Sigmoid colon (tissue), 7 donors: ENCODE measurements around the gene EFNA5. TPM values are rescaled to one million over a fixed set of nuclear protein-coding genes. Genes with fewer than 3 reads are reported as not detected.

ENCODE experiments used
- DNase-seq: peaks from one replicate; pipeline ENCODE4 v3.0.0-alpha.2; 2019
- H3K27ac ChIP-seq, 4 donors: fragments of 200-600 bp; sonication (generic); one replicate each; pipeline ENCODE4 v1.5.1; 2016 to 2019; ENCODE audit warnings: mild to moderate bottlenecking in 1 of 4
- H3K27me3 ChIP-seq, 3 donors: fragments of 200-600 bp; sonication (generic); one replicate each; pipeline ENCODE4 v1.5.1; 2019; ENCODE audit warnings: mild to moderate bottlenecking in 1 of 3
- H3K36me3 ChIP-seq, 4 donors: fragments of 200-600 bp; sonication (generic); one replicate each; pipeline ENCODE4 v1.5.1; 2016 to 2019
- H3K4me1 ChIP-seq, 4 donors: fragments of 200-600 bp; sonication (generic); one replicate each; pipeline ENCODE4 v1.5.1; 2017 to 2019
- H3K4me3 ChIP-seq, 4 donors: fragments of 200-600 bp; sonication (generic); one replicate each; pipeline ENCODE4 v1.5.1; 2017 to 2019; ENCODE audit warnings: mild to moderate bottlenecking in 2 of 4, moderate library complexity in 1 of 4
- H3K9me3 ChIP-seq, 4 donors: fragments of 200-600 bp in 3 of 4; sonication (generic) in 3 of 4; one replicate each; pipeline versions ENCODE4 v1.5.1 to v1.6.1; 2013 to 2019
- EP300 ChIP-seq, 4 donors: sonication (generic); formaldehyde crosslinking; IDR thresholded peaks; one replicate each; pipeline ENCODE4 v1.6.1; 2017; ENCODE audit warnings: antibody characterized with exemption in 4 of 4
- POLR2A ChIP-seq, 2 donors: fragments of 450-650 bp; IDR thresholded peaks; one replicate each; pipeline ENCODE4 v1.6.1; 2016; ENCODE audit warnings: antibody characterized with exemption in 2 of 2, mild to moderate bottlenecking in 2 of 2, moderate library complexity in 2 of 2
- POLR2AphosphoS5 ChIP-seq, 4 donors: sonication (generic); formaldehyde crosslinking; IDR thresholded peaks; one replicate each; pipeline ENCODE4 v1.6.1; 2017; ENCODE audit warnings: antibody characterized with exemption in 4 of 4
- WGBS, 2 donors: extraction: QIAGEN DNeasy Blood & Tissue Kit; methylation state at CpG; one replicate each; pipeline ENCODE4 v1.1.7; 2013; 5-methylcytosine and 5-hydroxymethylcytosine counted together
- intact Hi-C: fragments of 100-400 bp; cut with DNase I; formaldehyde crosslinking; loops from one replicate; pipeline ENCODE4 v1.15.1; 2023
- polyA plus RNA-seq, 3 donors: library from polyadenylated mRNA; stranded (reverse); fragments of 200-250 nt; gene quantifications; one replicate each; pipeline ENCODE4 v1.2.3, GENCODE V29; 2013
- total RNA-seq, 4 donors: library from RNA; depleted of rRNA; stranded (reverse); fragments of >200 nt; gene quantifications; one replicate each; pipeline ENCODE4 v1.1.0, GENCODE V29; 2016
- TF ChIP-seq, protein P1 (sequence below), 4 experiments: fragments of 450-650 bp in 3 of 4; fragments of 200-600 bp in 1 of 4; IDR thresholded peaks; one replicate each; pipeline ENCODE4 v1.5.1; 2016 to 2019; ENCODE audit warnings: antibody characterized with exemption in 4 of 4, mild to moderate bottlenecking in 3 of 4, moderate library complexity in 2 of 4
- donor health status: healthy with polysubstance abuse.
- donor health status: Bipolar disorder and iron deficiency.
- donor health status: healthy.

The EFNA5 gene
- total and polyA plus RNA-seq, 7 donors = 0.60 to 10.8 (median 6.8) TPM

DNA sequence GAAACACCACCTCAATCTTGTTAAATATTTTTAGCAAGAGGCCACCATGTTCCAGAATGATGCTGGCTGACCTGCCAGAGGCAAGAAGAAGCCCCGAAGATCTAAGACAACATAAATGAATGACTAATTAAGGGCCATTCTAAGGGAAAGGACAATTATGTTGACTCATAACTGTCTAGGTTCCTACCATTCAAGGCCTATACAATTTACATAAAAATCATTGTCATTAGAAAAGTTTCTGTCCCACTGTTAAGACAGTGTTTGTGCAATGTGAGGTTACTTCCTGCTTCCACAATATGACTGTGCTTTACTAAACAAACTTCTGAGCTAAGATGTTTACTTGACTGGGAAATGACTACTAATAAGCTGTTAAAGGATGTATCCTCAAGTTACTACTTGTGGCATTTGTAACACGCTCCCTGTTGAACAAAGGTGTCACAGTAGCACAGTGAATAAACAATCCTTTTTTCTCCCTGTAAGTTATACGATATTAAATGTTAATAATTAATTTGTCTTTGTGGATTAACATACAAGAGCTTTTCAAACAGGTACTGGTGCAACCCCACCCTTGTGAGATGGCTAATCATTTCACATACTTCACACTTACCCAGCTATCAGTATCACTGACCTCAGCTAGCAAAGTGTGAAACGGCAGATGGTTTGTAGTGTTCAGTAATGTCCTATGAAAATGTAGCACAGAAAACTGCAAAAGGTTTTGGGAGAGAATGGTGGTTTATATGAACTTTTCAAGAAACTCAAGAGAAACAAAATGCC is 195.8 kb downstream of the EFNA5 start:
- Histone ChIP-seq H3K4me3 (no peak overlapping the region), H3K9me3 (no peaks in the 10 kb centered on the region), H3K27me3 (no peaks in the 10 kb centered on the region), H3K4me1 (peaks cover 0 to 4% (median 0%) of the 10 kb centered on the region in 4 donors), H3K36me3 (no peaks in the 10 kb centered on the region), H3K27ac (no peak overlapping the region)
- intact Hi-C loops = no loop called here
- DNase-seq = no peak
- TF ChIP-seq POLR2A (IDR thresholded peaks at IDR 0.05) = no peak
- TF ChIP-seq EP300 (IDR thresholded peaks at IDR 0.05) = no peak
- TF ChIP-seq POLR2AphosphoS5 (IDR thresholded peaks at IDR 0.05) = no peak
- TF ChIP-seq, protein P1, sequence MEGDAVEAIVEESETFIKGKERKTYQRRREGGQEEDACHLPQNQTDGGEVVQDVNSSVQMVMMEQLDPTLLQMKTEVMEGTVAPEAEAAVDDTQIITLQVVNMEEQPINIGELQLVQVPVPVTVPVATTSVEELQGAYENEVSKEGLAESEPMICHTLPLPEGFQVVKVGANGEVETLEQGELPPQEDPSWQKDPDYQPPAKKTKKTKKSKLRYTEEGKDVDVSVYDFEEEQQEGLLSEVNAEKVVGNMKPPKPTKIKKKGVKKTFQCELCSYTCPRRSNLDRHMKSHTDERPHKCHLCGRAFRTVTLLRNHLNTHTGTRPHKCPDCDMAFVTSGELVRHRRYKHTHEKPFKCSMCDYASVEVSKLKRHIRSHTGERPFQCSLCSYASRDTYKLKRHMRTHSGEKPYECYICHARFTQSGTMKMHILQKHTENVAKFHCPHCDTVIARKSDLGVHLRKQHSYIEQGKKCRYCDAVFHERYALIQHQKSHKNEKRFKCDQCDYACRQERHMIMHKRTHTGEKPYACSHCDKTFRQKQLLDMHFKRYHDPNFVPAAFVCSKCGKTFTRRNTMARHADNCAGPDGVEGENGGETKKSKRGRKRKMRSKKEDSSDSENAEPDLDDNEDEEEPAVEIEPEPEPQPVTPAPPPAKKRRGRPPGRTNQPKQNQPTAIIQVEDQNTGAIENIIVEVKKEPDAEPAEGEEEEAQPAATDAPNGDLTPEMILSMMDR (IDR thresholded peaks at IDR 0.05) = no peak
- 13 to 67% methylated on average over 4 of the region's 4 CpGs for WGBS, 2 donors

DNA sequence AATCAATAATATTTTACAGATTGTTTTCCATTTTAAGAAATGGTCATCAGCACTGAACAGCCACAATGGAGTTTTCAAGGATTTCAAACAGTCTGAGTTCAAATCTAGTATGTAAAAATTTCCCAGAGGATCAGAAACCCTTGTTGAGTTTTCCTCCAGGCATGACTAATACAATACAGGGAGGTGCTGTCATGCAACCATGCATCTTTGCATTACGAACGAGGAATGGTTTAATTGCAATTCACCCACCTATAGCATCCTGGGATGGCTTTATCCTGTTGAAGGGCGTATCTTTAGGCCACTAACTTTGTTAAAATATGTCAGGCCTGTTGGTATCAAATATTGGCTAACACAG is 196.4 kb downstream of the EFNA5 start:
- H3K9me3 ChIP-seq = no peaks in the 10 kb centered on the region
- WGBS, 2 donors = 88 to 89% methylated on average over 3 of the region's 3 CpGs
- no peak for DNase-seq
- intact Hi-C loops = no loop called here
- no peak overlapping the region for H3K4me3 ChIP-seq
- TF ChIP-seq POLR2AphosphoS5 (IDR thresholded peaks at IDR 0.05) = no peak
- no peaks in the 10 kb centered on the region for H3K36me3 ChIP-seq
- H3K27ac ChIP-seq = no peak overlapping the region
- peaks cover 0 to 5% (median 0%) of the 10 kb centered on the region in 4 donors for H3K4me1 ChIP-seq
- H3K27me3 ChIP-seq = no peaks in the 10 kb centered on the region

DNA sequence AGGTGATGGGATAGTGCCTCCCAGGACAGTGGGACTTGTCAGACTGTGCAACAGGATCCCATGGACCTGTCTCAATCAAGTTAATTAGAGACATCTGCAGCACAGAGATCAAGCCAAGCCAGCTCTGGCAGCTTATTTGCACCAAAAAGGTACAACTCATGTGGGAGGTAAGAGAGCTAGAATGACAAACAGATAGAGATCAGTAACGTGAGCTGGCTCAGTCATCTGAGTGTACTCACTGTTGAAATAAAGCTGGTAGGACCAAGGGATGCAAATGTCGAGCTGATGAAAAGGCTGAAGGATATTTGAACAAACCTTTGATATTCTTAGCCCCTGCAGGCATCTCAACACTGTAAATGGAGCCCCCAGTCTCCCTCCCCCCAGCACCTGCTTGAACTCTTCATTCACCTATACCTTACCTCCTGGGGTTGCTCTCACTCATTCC is 198.1 kb downstream of the EFNA5 start:
- Histone ChIP-seq H3K9me3 (no peaks in the 10 kb centered on the region), H3K4me3 (no peak overlapping the region), H3K27ac (no peak overlapping the region), H3K36me3 (no peaks in the 10 kb centered on the region), H3K4me1 (peaks cover 0 to 9% (median 3%) of the 10 kb centered on the region in 4 donors), H3K27me3 (no peaks in the 10 kb centered on the region)
- no peak for TF ChIP-seq POLR2A (IDR thresholded peaks at IDR 0.05)
- 70 to 85% methylated on average over 2 of the region's 2 CpGs for WGBS, 2 donors
- no peak for DNase-seq
- intact Hi-C loops = no loop called here

DNA sequence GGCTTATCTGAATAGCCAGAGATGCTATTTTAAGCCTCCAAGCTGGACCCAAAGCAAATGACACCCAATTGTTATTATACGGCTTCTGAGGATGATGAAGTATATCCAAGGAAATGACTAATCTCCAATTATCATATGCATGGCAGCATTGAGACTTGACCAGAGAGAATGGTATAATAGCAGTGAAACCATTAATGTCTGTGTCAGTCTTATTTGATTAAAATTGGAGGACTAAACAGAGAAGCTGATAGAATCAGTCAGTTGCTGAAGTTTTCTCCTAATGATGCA is 200.5 kb downstream of the EFNA5 start:
- DNase-seq = no peak
- peak overlapping the region in 1 of 4 donors; percentile 20 for H3K27ac ChIP-seq
- intact Hi-C loops = no loop called here
- H3K9me3 ChIP-seq = no peaks in the 10 kb centered on the region
- H3K27me3 ChIP-seq = no peaks in the 10 kb centered on the region
- TF ChIP-seq EP300 (IDR thresholded peaks at IDR 0.05) (no peak), POLR2AphosphoS5 (IDR thresholded peaks at IDR 0.05) (no peak), POLR2A (IDR thresholded peaks at IDR 0.05) (no peak)
- TF ChIP-seq, protein P1 (IDR thresholded peaks at IDR 0.05) = no peak
- no peak overlapping the region for H3K4me3 ChIP-seq
- WGBS, 2 donors = 67 to 70% methylated on average over 1 of the region's 1 CpG
- peaks cover 0 to 9% (median 3%) of the 10 kb centered on the region in 4 donors for H3K4me1 ChIP-seq
- H3K36me3 ChIP-seq = no peaks in the 10 kb centered on the region

DNA sequence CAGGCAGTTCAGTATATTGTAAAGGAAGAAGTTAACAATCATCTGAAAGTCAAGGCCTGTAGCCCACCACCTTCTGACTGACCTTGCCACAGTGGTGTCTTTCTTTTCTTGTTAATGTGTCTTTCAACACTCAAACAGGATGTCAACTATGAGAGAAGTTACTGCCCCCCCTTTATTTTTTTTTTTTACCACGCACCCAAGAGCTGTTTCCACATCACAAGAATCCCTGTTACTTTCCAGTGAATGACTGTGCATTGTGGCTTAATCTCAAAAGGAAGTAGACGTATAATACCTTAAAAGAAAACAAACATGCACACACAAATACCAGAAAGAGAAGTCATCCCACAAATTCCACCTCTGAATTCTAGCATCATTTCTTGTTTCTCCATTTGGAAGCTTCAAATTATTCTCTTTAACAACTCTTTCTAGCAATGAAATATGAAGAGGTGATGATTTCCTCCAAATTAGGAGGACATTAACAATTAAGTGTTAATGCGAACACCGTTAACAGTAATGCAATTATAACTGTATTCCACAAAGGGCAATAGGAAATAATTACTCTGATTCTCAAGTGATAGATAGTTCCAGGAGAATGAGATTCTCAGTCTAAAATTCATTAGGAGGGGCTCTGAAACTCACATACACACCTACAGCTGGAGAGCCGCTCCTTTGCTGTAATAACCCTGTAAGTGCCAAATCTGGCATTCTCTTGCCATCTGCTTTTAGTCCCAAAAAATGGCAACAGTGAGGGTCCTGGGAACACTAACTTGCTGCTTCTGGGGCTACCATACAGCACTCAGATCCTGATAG is 201.0 kb downstream of the EFNA5 start:
- H3K36me3 ChIP-seq = no peaks in the 10 kb centered on the region
- WGBS, 2 donors = 65 to 67% methylated on average over 5 of the region's 5 CpGs
- H3K27me3 ChIP-seq = no peaks in the 10 kb centered on the region
- no peak for DNase-seq
- intact Hi-C loops = no loop called here
- TF ChIP-seq EP300 (IDR thresholded peaks at IDR 0.05) (no peak), POLR2AphosphoS5 (IDR thresholded peaks at IDR 0.05) (no peak), POLR2A (IDR thresholded peaks at IDR 0.05) (no peak)
- TF ChIP-seq, protein P1 (IDR thresholded peaks at IDR 0.05) = no peak
- H3K4me1 ChIP-seq = peaks cover 0 to 9% (median 3%) of the 10 kb centered on the region in 4 donors
- peak overlapping the region in 1 of 4 donors; percentile 20 for H3K27ac ChIP-seq
- no peak overlapping the region for H3K4me3 ChIP-seq
- H3K9me3 ChIP-seq = no peaks in the 10 kb centered on the region
